ENCODE measurements around the gene LSM4. TPM values are rescaled to one million over a fixed set of nuclear protein-coding genes. Genes with fewer than 3 reads are reported as not detected.
A peak's percentile ranks its signal among the peaks of the same experiment; 100 is the strongest.

LSM4 gene
- polyA plus RNA-seq, 1 experiment = 69.3 TPM

DNA sequence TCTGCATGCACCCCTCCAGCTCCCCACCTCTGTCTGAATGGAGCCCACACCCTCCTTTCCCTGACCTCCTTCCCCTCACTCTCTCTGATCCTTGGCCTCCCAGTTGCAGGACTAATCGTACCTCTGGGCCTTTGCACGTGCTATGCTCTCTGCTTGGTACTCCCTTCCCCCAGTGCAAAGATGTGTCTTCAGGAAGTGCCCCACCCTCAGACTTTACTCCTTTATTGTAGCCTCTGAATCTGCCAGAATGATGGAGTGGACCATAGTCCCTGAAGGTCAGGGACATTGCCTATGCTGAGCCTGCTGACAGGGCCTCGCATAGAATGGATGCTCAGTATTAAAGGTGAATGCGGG lies 40.1 kb downstream of the LSM4 start:
- Histone ChIP-seq H3K27me3 (ENCODE audit: control insufficient read depth, insufficient read depth, low read length) (no peaks in the 10 kb centered on the region), H3K9me3 (ENCODE audit: control insufficient read depth, insufficient read depth, low read length) (peaks cover 2% of the 10 kb centered on the region; the same call in 1 of the 2 replicates), H3K27ac (ENCODE audit: low read depth, low read length) (peak overlapping the region; percentile 99), H3K4me3 (ENCODE audit: low read depth, low read length) (peak overlapping the region; percentile 60)
- CTCF ChIA-PET = interaction anchor here (1.8 to 4.8 kb wide), 2 partner anchors 39 to 56 kb away, joined by 4 to 58 read pairs; partner anchors contain the start of gene LSM4
- DNase-seq (ENCODE audit: low read depth, low spot score) = no peak
- TF ChIP-seq CTCF (IDR thresholded peaks at IDR 0.05; ENCODE audit: low read depth, low read length) = no peak
- POLR2A ChIA-PET = interaction anchor here (1.4 to 4.4 kb wide), 3 partner anchors 9 to 34 kb away, joined by 12 to 130 read pairs (median 110); no protein-coding TSS in a partner anchor

GRCh38 chr19:18282021-18282787 lies 40.7 kb downstream of the LSM4 start:
- POLR2A ChIA-PET = interaction anchor here (0.5 to 4.4 kb wide), 38 partner anchors 10 to 637 kb away, joined by 3 to 130 read pairs (median 6); partner anchors contain the start of genes COPE, DDX49, GDF15 and LSM4
- peak; percentile 69 for DNase-seq (ENCODE audit: low read depth, low spot score)
- Histone ChIP-seq H3K27me3 (ENCODE audit: control insufficient read depth, insufficient read depth, low read length) (no peaks in the 10 kb centered on the region), H3K27ac (ENCODE audit: low read depth, low read length) (peak overlapping the region; percentile 99), H3K4me3 (ENCODE audit: low read depth, low read length) (peak overlapping the region; percentile 60), H3K9me3 (ENCODE audit: control insufficient read depth, insufficient read depth, low read length) (peaks cover 2% of the 10 kb centered on the region; the same call in 1 of the 2 replicates)
- CTCF ChIA-PET = interaction anchor here (0.6 to 4.8 kb wide), 8 partner anchors 23 to 130 kb away, joined by 3 to 122 read pairs (median 4); partner anchors contain the start of gene LSM4
- TF ChIP-seq CTCF (IDR thresholded peaks at IDR 0.05; ENCODE audit: low read depth, low read length) = peak; percentile 36; the same call in 1 of the 2 replicates

DNA sequence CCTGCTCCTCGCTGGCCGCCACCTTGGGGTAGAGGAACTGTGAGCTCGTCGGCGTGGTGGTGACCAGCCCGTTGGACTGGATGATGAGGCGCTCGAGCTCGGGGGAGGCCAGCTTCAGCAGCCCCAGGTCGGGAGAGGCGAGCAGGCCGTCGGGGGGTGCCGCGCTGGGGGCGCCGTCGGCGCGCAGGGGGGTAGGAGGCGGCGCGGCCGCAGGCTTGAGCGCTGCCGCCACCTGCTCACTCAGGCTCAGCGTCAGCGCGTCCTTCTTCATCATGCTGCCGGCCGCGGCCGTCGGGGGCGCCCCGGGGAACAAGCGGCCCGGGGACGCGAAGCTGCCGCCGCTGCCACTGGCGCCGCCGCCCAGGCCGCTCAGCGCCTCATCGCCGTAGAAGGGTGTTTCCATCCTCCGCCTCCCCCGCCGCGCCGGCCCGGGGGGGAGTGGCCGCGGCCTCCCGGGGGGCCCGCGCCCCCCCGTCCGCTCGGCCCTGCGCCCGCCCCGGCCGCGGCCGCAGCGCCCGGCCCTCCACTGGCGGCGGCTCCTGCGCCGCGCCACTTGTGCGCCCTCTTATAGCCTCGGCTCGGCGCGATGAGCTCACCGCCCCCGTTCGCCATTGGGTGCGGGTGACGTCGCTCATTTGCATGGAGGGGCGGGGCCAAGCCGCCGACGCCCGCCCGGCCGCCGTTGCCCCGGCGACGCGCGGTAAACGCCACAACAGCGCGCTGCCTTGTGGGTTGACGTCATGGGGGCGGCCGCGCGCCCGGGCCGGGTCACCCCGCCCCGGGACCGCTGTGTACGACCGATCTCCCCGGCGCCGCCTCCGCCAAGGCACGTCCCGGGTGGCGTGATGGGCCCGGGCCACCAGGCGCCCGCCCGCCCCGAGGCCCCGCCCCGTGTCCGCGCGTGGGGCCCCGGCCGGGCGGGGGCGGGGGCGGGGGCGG lies 41.5 kb downstream of the LSM4 start, which contains the start of gene JUND:
TSS of gene JUND (minus strand) at position 541 of the 939 bp plus-strand sequence. CDS start at position 403, 138 bp downstream.
- Histone ChIP-seq H3K27ac (ENCODE audit: low read depth, low read length) (peak within 1 kb of the TSS; percentile 99), H3K27me3 (ENCODE audit: control insufficient read depth, insufficient read depth, low read length) (no peaks in the 10 kb centered on the region), H3K9me3 (ENCODE audit: control insufficient read depth, insufficient read depth, low read length) (peaks cover 2% of the 10 kb centered on the region; the same call in 1 of the 2 replicates), H3K4me3 (ENCODE audit: low read depth, low read length) (peak within 1 kb of the TSS; percentile 97)
- DNase-seq (ENCODE audit: low read depth, low spot score) = peak; percentile 94
- ChIA-PET CTCF (interaction anchor here (0.6 to 4.8 kb wide), 9 partner anchors 24 to 131 kb away, joined by 3 to 122 read pairs (median 4); partner anchors contain the start of gene LSM4), POLR2A (interaction anchor here (0.5 to 4.4 kb wide), 44 partner anchors 10 to 638 kb away, joined by 3 to 130 read pairs (median 5); partner anchors contain the start of genes COPE, DDX49, GDF15 and LSM4)
- TF ChIP-seq CTCF (IDR thresholded peaks at IDR 0.05; ENCODE audit: low read depth, low read length) = no peak

GRCh38 chr19:18280247-18281081 lies 42.4 kb downstream of the LSM4 start:
- CTCF ChIA-PET = interaction anchor here (0.6 to 4.8 kb wide), 20 partner anchors 12 to 404 kb away, joined by 3 to 122 read pairs (median 6); partner anchors contain the start of genes LSM4, MPV17L2 and SSBP4
- H3K27me3 ChIP-seq (ENCODE audit: control insufficient read depth, insufficient read depth, low read length) = no peaks in the 10 kb centered on the region
- H3K27ac ChIP-seq (ENCODE audit: low read depth, low read length) = peak overlapping the region; percentile 85
- peak overlapping the region; percentile 97 for H3K4me3 ChIP-seq (ENCODE audit: low read depth, low read length)
- POLR2A ChIA-PET = interaction anchor here (0.6 to 4.4 kb wide), 29 partner anchors 12 to 1445 kb away, joined by 3 to 130 read pairs (median 6); partner anchors contain the start of genes GDF15, LSM4, MPV17L2 and PGPEP1
- TF ChIP-seq CTCF (IDR thresholded peaks at IDR 0.05; ENCODE audit: low read depth, low read length) = no peak
- H3K9me3 ChIP-seq (ENCODE audit: control insufficient read depth, insufficient read depth, low read length) = peaks cover 2% of the 10 kb centered on the region; the same call in 1 of the 2 replicates
- no peak for DNase-seq (ENCODE audit: low read depth, low spot score)

Data from AG04450 (cell line).